IPS-18c (cell line): ENCODE data around the gene STARD5.

Source experiments
- H3K4me3 ChIP-seq: 2 replicates; pipeline ENCODE4 v1.7.0; 2013; ENCODE audit warnings: low read depth, mild to moderate bottlenecking, low read length, moderate library complexity; ENCODE audit not compliant: insufficient read depth
- H3K9me3 ChIP-seq: one replicate; pipeline ENCODE4 v1.6.1; 2013; ENCODE audit warnings: mild to moderate bottlenecking, low read length, moderate library complexity; ENCODE audit not compliant: control insufficient read depth, insufficient read depth

The STARD5 gene

GRCh38 chr15:81301385-81301784, 22.6 kb downstream of the STARD5 start:
- no peak overlapping the region for H3K4me3 ChIP-seq
- H3K9me3 ChIP-seq, result no peaks in the 10 kb centered on the region

GRCh38 chr15:81299630-81300273, 24.2 kb downstream of the STARD5 start:
- no peaks in the 10 kb centered on the region for H3K9me3 ChIP-seq
- no peak overlapping the region for H3K4me3 ChIP-seq

GRCh38 chr15:81299156-81299555, 24.8 kb downstream of the STARD5 start:
- H3K4me3 ChIP-seq, result no peak overlapping the region
- H3K9me3 ChIP-seq, result no peaks in the 10 kb centered on the region

GRCh38 chr15:81298611-81299010, 25.3 kb downstream of the STARD5 start:
- no peak overlapping the region for H3K4me3 ChIP-seq
- no peaks in the 10 kb centered on the region for H3K9me3 ChIP-seq

GRCh38 chr15:81297603-81298575, 26.1 kb downstream of the STARD5 start:
- no peak overlapping the region for H3K4me3 ChIP-seq
- no peaks in the 10 kb centered on the region for H3K9me3 ChIP-seq

- no peaks in the 10 kb centered on the region for H3K9me3 ChIP-seq
- H3K4me3 ChIP-seq, result no peak overlapping the region
Observed at GRCh38 chr15:81297147-81297572, 26.8 kb downstream of the STARD5 start.

GRCh38 chr15:81296673-81297072, 27.3 kb downstream of the STARD5 start:
- Histone ChIP-seq H3K9me3 (no peaks in the 10 kb centered on the region), H3K4me3 (no peak overlapping the region)

- Histone ChIP-seq H3K4me3 (no peak overlapping the region), H3K9me3 (no peaks in the 10 kb centered on the region)
Observed at GRCh38 chr15:81296186-81296585, 27.8 kb downstream of the STARD5 start.

- no peak overlapping the region for H3K4me3 ChIP-seq
Observed at GRCh38 chr15:81295486-81296121, 28.3 kb downstream of the STARD5 start.

GRCh38 chr15:81294516-81294880, 29.4 kb downstream of the STARD5 start:
- Histone ChIP-seq H3K9me3 (no peaks in the 10 kb centered on the region), H3K4me3 (no peak overlapping the region)

More at GRCh38 chr15:81295486-81296121, 28.3 kb downstream of the STARD5 start:
- H3K9me3 ChIP-seq, result no peaks in the 10 kb centered on the region

GRCh38 chr15:81293728-81294515, 30.0 kb downstream of the STARD5 start:
- Histone ChIP-seq H3K9me3 (no peaks in the 10 kb centered on the region), H3K4me3 (no peak overlapping the region)

- Histone ChIP-seq H3K4me3 (no peak overlapping the region), H3K9me3 (no peaks in the 10 kb centered on the region)
Observed at GRCh38 chr15:81292523-81293001, 31.4 kb downstream of the STARD5 start.

GRCh38 chr15:81291916-81292522, 31.9 kb downstream of the STARD5 start:
- H3K4me3 ChIP-seq, result no peak overlapping the region

GRCh38 chr15:81289910-81290309, 34.0 kb downstream of the STARD5 start:
- no peaks in the 10 kb centered on the region for H3K9me3 ChIP-seq
- no peak overlapping the region for H3K4me3 ChIP-seq

More at GRCh38 chr15:81291916-81292522, 31.9 kb downstream of the STARD5 start:
- H3K9me3 ChIP-seq, result no peaks in the 10 kb centered on the region

- H3K4me3 ChIP-seq, result no peak overlapping the region
- no peaks in the 10 kb centered on the region for H3K9me3 ChIP-seq
Observed at GRCh38 chr15:81288616-81289015, 35.3 kb downstream of the STARD5 start.

GRCh38 chr15:81288040-81288439, 35.9 kb downstream of the STARD5 start:
- Histone ChIP-seq H3K4me3 (no peak overlapping the region), H3K9me3 (no peaks in the 10 kb centered on the region)
